Testis (tissue), 3 donors: Measurements from ENCODE around the gene EPO. TPM values are rescaled to one million over a fixed set of nuclear protein-coding genes. Genes with fewer than 3 reads are reported as not detected.
"Not testable (repeated sequence)": the region's sequence is repeated elsewhere in the genome, so short reads cannot be mapped to it uniquely, and the experiment has no call there.

Experiments used
- DNase-seq: peaks from one replicate; pipeline ENCODE4 v3.0.0-alpha.2; 2019
- H3K27ac ChIP-seq, 2 donors: fragments of 200-600 bp; sonication (generic); one replicate each; pipeline ENCODE4 v1.5.1; 2019
- H3K27me3 ChIP-seq: fragments of 200-600 bp; sonication (generic); one replicate; pipeline ENCODE4 v1.5.1; 2019
- H3K36me3 ChIP-seq: fragments of 200-600 bp; sonication (generic); one replicate; pipeline ENCODE4 v1.5.1; 2017; ENCODE audit warnings: low read depth; ENCODE audit errors: missing control alignments
- H3K4me1 ChIP-seq: fragments of 200-600 bp; sonication (generic); one replicate; pipeline ENCODE4 v1.5.1; 2019
- H3K4me3 ChIP-seq, 2 donors: fragments of 200-600 bp; sonication (generic); one replicate each; pipeline ENCODE4 v1.5.1; 2017 to 2019
- H3K9me3 ChIP-seq: fragments of 200-600 bp; sonication (generic); one replicate; pipeline ENCODE4 v1.5.1; 2017
- POLR2A ChIP-seq: fragments of 450-650 bp; IDR thresholded peaks from one replicate; pipeline ENCODE4 v1.6.1; 2017; ENCODE audit warnings: antibody characterized with exemption, mild to moderate bottlenecking, moderate library complexity
- WGBS, 2 donors: methylation state at CpG; one replicate each; pipeline ENCODE4 v1.1.5; 2018; 5-methylcytosine and 5-hydroxymethylcytosine counted together
- intact Hi-C: fragments of 100-400 bp; cut with DNase I; formaldehyde crosslinking; loops from one replicate; pipeline ENCODE4 v1.15.1; 2023; ENCODE audit warnings: low total_unique reads
- polyA plus RNA-seq: library from polyadenylated mRNA; stranded (reverse); fragments of 350-450 nt; fragmentation: Illumina TruSeq; extraction: RNeasy Lipid Tissue Mini Kit (QIAGEN cat#74804); gene quantifications from one replicate; pipeline ENCODE4 v1.2.3, GENCODE V29; 2014; ENCODE audit warnings: low read depth, low replicate concordance; ENCODE audit not compliant: insufficient read depth
- total RNA-seq, 2 donors: library from RNA; depleted of rRNA; stranded (reverse); fragments of >200 nt; gene quantifications; one replicate each; pipeline ENCODE4 v1.2.3, GENCODE V29; 2016
- TF ChIP-seq, protein P1 (sequence below), 3 experiments: fragments of 450-650 bp in 2 of 3; fragments of 200-600 bp in 1 of 3; sonication (generic) in 1 of 3; IDR thresholded peaks; one replicate each; pipeline ENCODE4 v1.5.1; 2016 to 2019; ENCODE audit warnings: antibody characterized with exemption in 3 of 3, mild to moderate bottlenecking in 2 of 3, moderate library complexity in 1 of 3

Gene EPO
- total and polyA plus RNA-seq, 3 donors from 2014 or later: 0.63 to 0.93 (median 0.65) TPM

GRCh38 chr7:100753750-100754149 lies 33.5 kb downstream of the EPO start:
- Histone ChIP-seq H3K36me3 (no peaks in the 10 kb centered on the region), H3K27me3 (no peaks in the 10 kb centered on the region), H3K4me3 (no peak overlapping the region), H3K9me3 (no peaks in the 10 kb centered on the region), H3K27ac (no peak overlapping the region), H3K4me1 (no peaks in the 10 kb centered on the region)
- WGBS, 2 donors: 92 to 94% methylated on average over 3 of the region's 3 CpGs
- intact Hi-C loops: no loop called here
- TF ChIP-seq, protein P1, sequence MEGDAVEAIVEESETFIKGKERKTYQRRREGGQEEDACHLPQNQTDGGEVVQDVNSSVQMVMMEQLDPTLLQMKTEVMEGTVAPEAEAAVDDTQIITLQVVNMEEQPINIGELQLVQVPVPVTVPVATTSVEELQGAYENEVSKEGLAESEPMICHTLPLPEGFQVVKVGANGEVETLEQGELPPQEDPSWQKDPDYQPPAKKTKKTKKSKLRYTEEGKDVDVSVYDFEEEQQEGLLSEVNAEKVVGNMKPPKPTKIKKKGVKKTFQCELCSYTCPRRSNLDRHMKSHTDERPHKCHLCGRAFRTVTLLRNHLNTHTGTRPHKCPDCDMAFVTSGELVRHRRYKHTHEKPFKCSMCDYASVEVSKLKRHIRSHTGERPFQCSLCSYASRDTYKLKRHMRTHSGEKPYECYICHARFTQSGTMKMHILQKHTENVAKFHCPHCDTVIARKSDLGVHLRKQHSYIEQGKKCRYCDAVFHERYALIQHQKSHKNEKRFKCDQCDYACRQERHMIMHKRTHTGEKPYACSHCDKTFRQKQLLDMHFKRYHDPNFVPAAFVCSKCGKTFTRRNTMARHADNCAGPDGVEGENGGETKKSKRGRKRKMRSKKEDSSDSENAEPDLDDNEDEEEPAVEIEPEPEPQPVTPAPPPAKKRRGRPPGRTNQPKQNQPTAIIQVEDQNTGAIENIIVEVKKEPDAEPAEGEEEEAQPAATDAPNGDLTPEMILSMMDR (IDR thresholded peaks at IDR 0.05): no peak
- TF ChIP-seq POLR2A: no peak
- no peak for DNase-seq

DNA sequence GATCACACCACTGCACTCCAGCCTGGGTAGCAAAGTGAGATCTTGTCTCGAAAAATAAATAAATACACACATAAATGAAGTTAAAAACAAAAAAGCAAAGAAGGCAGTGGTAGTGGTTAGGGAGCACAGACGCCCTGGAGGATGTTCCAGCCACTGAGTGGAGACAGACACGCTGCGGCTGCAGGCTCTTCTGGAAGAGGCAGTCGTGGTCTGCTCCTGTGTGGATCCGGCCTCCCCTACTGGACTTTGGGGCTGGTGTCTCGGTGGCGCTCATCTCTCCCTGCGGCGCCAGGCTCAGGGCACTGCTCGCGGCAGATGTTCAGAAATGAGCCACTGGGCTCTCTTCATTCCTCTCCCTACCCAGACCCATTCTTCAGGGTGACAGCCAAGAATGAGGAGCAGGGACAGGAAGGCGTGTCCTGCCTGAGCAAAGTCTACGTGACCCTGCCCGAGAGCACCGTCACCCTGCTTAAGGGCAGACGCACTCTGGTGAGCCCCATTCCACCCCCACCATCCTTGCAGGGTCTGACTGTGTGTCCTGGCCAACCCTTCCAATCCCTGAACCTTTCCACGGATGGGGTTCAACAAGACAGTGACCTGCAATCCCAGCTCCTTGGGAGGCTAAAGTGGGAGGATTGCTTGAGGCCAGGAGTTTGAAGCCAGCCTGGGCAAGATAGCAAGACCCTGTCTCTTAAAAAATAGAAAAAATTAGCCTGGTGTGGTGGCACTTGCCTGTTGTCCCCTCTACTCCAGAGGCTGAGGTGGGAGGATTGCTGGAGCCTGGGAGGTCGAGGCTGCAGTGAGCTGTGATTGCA lies 39.3 kb downstream of the EPO start:
- H3K4me3 ChIP-seq: no peak overlapping the region
- no peaks in the 10 kb centered on the region for H3K27me3 ChIP-seq
- H3K9me3 ChIP-seq: no peaks in the 10 kb centered on the region
- no peak for TF ChIP-seq POLR2A
- TF ChIP-seq, protein P1 (IDR thresholded peaks at IDR 0.05): no peak
- H3K36me3 ChIP-seq: no peaks in the 10 kb centered on the region
- H3K27ac ChIP-seq: no peak overlapping the region
- DNase-seq: no peak
- 84 to 89% methylated on average over 15 to 19 of the region's 19 CpGs for WGBS, 2 donors
- no peaks in the 10 kb centered on the region for H3K4me1 ChIP-seq
- intact Hi-C loops: no loop called here

- H3K36me3 ChIP-seq, intact Hi-C loops, DNase-seq, H3K4me3 ChIP-seq, H3K4me1 ChIP-seq, H3K27ac ChIP-seq, H3K9me3 ChIP-seq, H3K27me3 ChIP-seq: not testable (repeated sequence)
- WGBS, 2 donors: 88 to 91% methylated on average over 5 of the region's 5 CpGs
These were observed 42.6 kb downstream of the EPO start for GRCh38 chr7:100762841-100763240.

GRCh38 chr7:100763556-100764140 lies 43.4 kb downstream of the EPO start:
- H3K27me3 ChIP-seq: no peaks in the 10 kb centered on the region
- TF ChIP-seq POLR2A: no peak
- TF ChIP-seq, protein P1 (IDR thresholded peaks at IDR 0.05): no peak
- H3K4me1 ChIP-seq: no peaks in the 10 kb centered on the region
- H3K36me3 ChIP-seq: no peaks in the 10 kb centered on the region
- intact Hi-C loops: no loop called here
- H3K9me3 ChIP-seq: no peaks in the 10 kb centered on the region
- DNase-seq: no peak
- 80 to 94% methylated on average over 5 to 14 of the region's 14 CpGs for WGBS, 2 donors
- H3K27ac ChIP-seq: no peak overlapping the region
- H3K4me3 ChIP-seq: no peak overlapping the region

DNA sequence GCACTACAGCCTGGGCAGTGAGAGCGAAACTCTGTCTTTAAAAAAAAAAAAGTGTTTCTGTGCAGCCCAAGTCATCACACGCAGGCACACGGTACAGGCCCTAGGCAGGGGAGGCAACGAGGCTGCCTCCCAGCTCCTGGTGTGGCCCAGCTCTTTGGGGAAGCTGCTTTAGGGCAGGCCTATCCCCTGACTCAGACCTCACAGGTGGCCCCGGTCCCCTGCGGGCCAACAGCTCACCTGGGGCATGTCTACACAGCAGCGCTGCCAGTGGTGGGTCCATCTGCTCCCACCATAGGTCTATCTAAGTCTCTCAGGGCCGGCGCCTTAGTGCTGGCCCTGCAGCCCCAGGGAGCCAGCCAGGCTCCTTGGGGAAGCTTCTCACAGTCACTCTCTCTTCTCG lies 44.6 kb downstream of the EPO start:
- no peaks in the 10 kb centered on the region for H3K9me3 ChIP-seq
- WGBS, 2 donors: 86 to 97% methylated on average over 4 to 10 of the region's 10 CpGs
- no peak overlapping the region for H3K4me3 ChIP-seq
- TF ChIP-seq, protein P1 (IDR thresholded peaks at IDR 0.05): no peak
- no peak for TF ChIP-seq POLR2A
- H3K4me1 ChIP-seq: no peaks in the 10 kb centered on the region
- H3K27me3 ChIP-seq: no peaks in the 10 kb centered on the region
- no peaks in the 10 kb centered on the region for H3K36me3 ChIP-seq
- DNase-seq: no peak
- no peak overlapping the region for H3K27ac ChIP-seq
- intact Hi-C loops: no loop called here
